Omental fat pad (tissue), 4 donors: ENCODE data around the gene NRTN. TPM values are rescaled to one million over a fixed set of nuclear protein-coding genes. Genes with fewer than 3 reads are reported as not detected.

Experiments
- ATAC-seq: fragments of 150-250 bp; one replicate; pipeline ENCODE4 v1.9.1; 2016; ENCODE audit warnings: mild to moderate bottlenecking, moderate library complexity; ENCODE audit not compliant: low FRiP score
- DNase-seq: peaks from one replicate; pipeline ENCODE4 v3.0.0-alpha.2; 2019; ENCODE audit warnings: low spot score
- total RNA-seq, 4 donors: library from RNA; depleted of rRNA; stranded (reverse); fragments of >200 nt; gene quantifications; one replicate each; pipeline ENCODE4 v1.1.0, GENCODE V29; 2016
- TF ChIP-seq, protein P1 (sequence below), 3 donors: fragments of 450-650 bp; IDR thresholded peaks; one replicate each; pipeline ENCODE4 v1.5.1; 2016 to 2017; ENCODE audit warnings: antibody characterized with exemption in 3 of 3, mild to moderate bottlenecking in 3 of 3, moderate library complexity in 2 of 3

Gene NRTN
- total RNA-seq, 4 donors from 2014 or later, result not detected

DNA sequence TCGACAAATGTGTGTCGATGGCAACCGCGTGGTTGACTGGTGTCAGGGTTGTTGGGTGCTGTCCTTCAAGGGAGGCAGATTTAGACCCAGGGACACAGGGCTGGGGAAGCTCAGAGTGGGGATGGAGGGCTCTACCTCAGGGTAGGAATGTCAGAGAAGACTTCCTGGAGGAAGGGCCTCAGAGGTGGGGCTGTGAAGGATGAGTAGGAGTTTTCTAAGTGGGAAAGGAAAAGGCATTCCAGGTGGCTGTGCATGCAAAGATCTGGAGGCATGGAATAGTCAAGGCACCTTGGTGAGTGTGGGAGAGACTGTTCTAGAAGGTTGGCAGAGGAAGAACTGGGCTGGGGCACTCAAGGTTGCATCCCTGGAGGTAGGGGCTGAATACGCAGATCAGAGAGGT is 2.0 kb downstream of the NRTN start:
- DNase-seq, result no peak
- ATAC-seq, result no peak
- TF ChIP-seq, protein P1, sequence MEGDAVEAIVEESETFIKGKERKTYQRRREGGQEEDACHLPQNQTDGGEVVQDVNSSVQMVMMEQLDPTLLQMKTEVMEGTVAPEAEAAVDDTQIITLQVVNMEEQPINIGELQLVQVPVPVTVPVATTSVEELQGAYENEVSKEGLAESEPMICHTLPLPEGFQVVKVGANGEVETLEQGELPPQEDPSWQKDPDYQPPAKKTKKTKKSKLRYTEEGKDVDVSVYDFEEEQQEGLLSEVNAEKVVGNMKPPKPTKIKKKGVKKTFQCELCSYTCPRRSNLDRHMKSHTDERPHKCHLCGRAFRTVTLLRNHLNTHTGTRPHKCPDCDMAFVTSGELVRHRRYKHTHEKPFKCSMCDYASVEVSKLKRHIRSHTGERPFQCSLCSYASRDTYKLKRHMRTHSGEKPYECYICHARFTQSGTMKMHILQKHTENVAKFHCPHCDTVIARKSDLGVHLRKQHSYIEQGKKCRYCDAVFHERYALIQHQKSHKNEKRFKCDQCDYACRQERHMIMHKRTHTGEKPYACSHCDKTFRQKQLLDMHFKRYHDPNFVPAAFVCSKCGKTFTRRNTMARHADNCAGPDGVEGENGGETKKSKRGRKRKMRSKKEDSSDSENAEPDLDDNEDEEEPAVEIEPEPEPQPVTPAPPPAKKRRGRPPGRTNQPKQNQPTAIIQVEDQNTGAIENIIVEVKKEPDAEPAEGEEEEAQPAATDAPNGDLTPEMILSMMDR (IDR thresholded peaks at IDR 0.05), result no peak

DNA sequence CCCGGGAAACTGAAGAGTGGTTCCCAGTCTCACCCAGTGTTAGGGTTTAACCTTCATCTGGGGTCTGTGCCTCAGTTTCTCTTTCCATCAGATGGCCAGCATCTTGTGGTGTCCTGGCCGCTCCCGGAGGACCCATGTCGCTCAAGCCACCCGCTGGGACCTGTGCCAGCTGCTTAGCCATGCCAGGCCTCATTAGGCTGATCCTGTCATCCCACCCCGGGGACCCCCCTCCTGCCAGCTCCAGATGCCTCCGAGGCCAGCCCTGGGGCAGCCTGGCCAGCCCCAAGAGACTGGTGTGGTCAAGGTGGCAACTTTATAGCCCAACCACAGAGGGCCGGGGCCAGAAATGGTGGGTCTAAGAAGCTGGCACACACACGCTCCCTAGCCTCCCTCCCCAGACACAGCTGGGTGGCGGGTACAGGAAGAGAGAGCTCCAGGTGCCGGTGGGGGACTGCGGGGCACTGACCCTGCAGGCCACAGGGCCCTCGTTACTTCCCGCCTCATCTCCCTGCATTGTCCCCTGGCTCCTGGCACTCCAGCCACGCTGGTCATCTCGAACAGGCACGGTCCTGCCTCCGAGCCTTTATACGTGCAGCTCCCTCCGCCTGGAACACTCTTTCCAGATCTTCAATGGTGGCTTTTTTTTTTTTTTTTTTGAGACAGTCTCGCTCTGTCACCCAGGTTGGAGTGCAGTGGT is 3.4 kb downstream of the NRTN start:
- ATAC-seq, result no peak
- no peak for DNase-seq
- TF ChIP-seq, protein P1 (IDR thresholded peaks at IDR 0.05), result no peak

DNA sequence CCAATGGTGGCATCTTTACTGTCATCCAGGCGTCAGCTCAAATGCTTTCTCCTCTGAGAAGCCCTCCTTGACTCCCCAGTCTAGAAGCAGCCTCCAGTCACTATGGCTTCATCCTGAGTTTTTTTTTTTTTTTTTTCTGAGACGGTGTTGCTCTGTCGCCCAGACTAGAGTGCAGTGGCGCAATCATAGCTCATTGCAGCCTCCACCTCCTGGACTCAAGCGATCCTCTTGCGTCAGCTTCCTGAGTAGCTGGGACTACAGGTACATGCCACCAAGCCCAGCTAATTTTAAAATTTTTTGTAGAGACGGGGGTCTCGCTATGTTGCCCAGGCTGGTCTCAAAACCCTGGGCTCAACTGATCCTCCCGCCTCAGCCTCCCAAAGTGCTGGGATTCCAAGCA is 4.2 kb downstream of the NRTN start:
- no peak for DNase-seq
- TF ChIP-seq, protein P1 (IDR thresholded peaks at IDR 0.05), result no peak
- ATAC-seq, result no peak

DNA sequence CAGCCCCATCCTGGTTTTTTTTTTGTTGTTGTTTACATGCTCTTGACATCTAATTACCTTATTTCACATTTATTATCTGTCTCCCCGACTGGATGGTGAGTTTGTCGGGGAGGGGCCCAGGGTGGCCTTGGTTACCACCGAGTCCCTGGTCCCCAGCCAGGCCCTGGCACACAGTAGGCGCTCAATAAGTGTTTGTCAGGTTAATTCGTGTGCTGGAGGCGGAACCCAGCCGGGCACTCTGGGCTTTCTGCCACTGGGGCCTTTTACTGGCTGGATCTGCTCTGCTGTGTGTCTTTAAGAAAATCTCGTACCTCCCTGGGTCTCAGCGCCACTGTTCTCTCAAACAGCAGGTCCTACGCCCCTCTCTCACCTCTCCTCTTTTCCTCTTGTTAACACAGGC is 4.6 kb downstream of the NRTN start:
- DNase-seq (no peak), ATAC-seq (no peak)
- TF ChIP-seq, protein P1 (IDR thresholded peaks at IDR 0.05), result no peak

DNA sequence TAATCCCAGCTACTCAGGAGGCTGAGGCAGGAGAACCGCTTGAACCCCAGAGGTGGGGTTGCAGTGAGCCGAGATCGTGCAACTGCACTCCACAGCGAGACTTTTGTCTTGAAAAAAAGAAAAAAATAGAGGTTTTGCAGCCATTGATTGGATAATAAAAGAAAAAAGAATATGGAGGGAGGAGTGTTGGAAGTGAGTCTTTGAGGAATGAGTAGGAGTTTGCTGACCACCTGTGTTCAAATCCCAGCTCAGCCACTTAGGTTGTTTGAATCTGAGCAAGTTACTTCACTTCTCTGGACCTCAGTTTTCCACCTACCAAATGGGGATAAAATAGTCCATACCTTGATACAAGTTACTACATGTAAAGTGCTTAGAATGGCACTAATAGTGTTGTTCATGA is 6.2 kb downstream of the NRTN start:
- DNase-seq (no peak), ATAC-seq (no peak)
- TF ChIP-seq, protein P1 (IDR thresholded peaks at IDR 0.05), result no peak

DNA sequence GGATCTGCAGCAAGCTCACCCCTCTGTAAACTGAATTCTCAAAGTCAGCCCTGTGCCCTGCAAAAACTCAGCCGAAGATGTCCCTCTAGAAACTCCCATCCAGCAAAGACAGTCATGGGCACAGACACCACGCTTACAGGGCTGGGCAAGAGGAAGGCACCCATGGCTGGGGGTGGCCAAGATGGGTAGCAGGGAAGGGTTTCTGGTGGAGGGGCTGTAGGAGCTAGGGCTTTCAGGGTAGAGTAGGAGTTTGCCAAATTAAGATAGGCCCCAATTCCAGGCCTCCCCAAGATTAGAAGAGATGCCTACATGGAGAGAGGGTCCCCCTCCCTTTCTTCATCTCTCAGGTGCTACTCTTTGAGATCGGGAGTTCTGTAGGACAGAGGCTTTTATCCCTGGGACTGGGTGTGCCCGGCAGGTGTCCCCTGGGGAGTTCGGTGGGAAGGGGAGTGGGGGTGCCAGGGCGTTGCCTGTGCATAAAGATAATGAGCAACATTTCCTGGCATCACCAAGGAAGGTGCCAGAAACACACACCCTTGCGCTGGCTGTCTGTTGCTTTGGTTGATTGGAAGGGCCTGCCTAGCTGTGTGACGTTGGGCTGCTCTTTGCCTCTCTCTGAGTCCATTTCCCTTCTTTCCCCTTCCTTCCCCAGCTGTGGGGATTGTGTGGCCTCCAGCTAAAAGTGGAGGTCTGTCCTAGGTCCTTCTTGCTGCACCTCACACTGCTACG is 9.4 kb downstream of the NRTN start:
- TF ChIP-seq, protein P1 (IDR thresholded peaks at IDR 0.05), result no peak
- ATAC-seq (no peak), DNase-seq (no peak)

DNA sequence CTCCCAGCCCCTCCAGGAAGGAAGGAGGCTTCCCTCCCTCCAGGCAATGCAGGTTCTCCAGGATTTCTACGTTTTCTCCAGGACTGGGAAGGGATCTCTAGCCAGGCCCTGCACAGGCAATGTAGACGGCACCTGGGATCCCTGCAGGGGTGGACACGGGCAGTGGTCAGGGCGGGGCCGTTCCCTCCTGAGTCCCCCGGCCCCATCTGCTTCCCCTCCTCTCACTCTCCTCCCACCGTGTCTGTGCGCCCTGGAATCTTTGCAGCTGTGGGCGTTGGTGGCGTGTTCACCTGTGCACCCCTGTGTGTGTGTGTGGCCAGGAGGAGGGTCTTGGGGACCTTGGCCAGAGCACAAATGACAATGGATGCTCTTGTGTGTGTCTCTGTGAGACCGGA is 10.0 kb downstream of the NRTN start:
- TF ChIP-seq, protein P1 (IDR thresholded peaks at IDR 0.05), result no peak
- DNase-seq, result no peak
- no peak for ATAC-seq
